Kidney (tissue), 14 donors: ENCODE data around the gene SMOC1. TPM values are rescaled to one million over a fixed set of nuclear protein-coding genes. Genes with fewer than 3 reads are reported as not detected.

Experiments
- DNase-seq, 5 donors: peaks; one replicate each; pipeline ENCODE4 v3.0.0-alpha.2; 2013 to 2020
- FAIRE-seq: peaks from 2 replicates; lab custom pipeline; 2012; peaks lifted over from hg19 to GRCh38; lab: Jason Lieb, UNC
- H3K27ac ChIP-seq, 2 donors: one replicate each; pipeline ENCODE4 v1.7.0; 2013; ENCODE audit warnings: low read depth in 2 of 2, low read length in 2 of 2, inconsistent platforms in 1 of 2
- H3K27me3 ChIP-seq: one replicate; pipeline ENCODE4 v1.7.1; 2013; ENCODE audit warnings: low read length, inconsistent platforms; ENCODE audit not compliant: control insufficient read depth, insufficient read depth
- H3K36me3 ChIP-seq, 3 donors: one replicate each; pipeline versions ENCODE4 v1.7.0 to v1.7.1; 2013; ENCODE audit warnings: low read length in 3 of 3, control low read depth in 1 of 3, inconsistent platforms in 1 of 3; ENCODE audit not compliant: insufficient read depth in 3 of 3, control insufficient read depth in 2 of 3
- H3K4me1 ChIP-seq, 3 donors: one replicate each; pipeline versions ENCODE4 v1.7.0 to v1.7.1; 2013; ENCODE audit warnings: low read length in 3 of 3, inconsistent platforms in 1 of 3, low read depth in 1 of 3; ENCODE audit not compliant: control insufficient read depth in 2 of 3, insufficient read depth in 2 of 3
- H3K4me3 ChIP-seq, 3 donors: one replicate each; pipeline versions ENCODE4 v1.7.0 to v1.8.1; 2013; ENCODE audit warnings: low read length in 3 of 3, control low read depth in 1 of 3, inconsistent platforms in 1 of 3
- H3K9ac ChIP-seq, 3 donors: one replicate each; pipeline versions ENCODE4 v1.7.0 to v1.7.1; 2013; ENCODE audit warnings: low read length in 3 of 3, control low read depth in 1 of 3, inconsistent platforms in 1 of 3
- H3K9me3 ChIP-seq, 3 donors: one replicate each; pipeline versions ENCODE4 v1.7.0 to v1.7.1; 2013; ENCODE audit warnings: low read length in 3 of 3, control low read depth in 1 of 3, inconsistent platforms in 1 of 3; ENCODE audit not compliant: control insufficient read depth in 2 of 3, insufficient read depth in 1 of 3
- intact Hi-C: fragments of 100-400 bp; cut with DNase I; formaldehyde crosslinking; loops from one replicate; pipeline ENCODE4 v1.11.1; 2022
- polyA plus RNA-seq: library from polyadenylated mRNA; stranded (reverse); fragments of 350-450 nt; fragmentation: Illumina TruSeq; extraction: RNeasy Lipid Tissue Mini Kit (QIAGEN cat#74804); gene quantifications from one replicate; pipeline ENCODE4 v1.2.3, GENCODE V29; 2014; ENCODE audit warnings: low read depth, low replicate concordance; ENCODE audit not compliant: insufficient read depth
- total RNA-seq: library from RNA; stranded (reverse); fragmentation: NEBNext Ultra II Directional; extraction: Animal tissue kit (Norgen Biotek cat#: 25700); gene quantifications from one replicate; pipeline ENCODE4 v1.2.1, GENCODE V29; 2021
- TF ChIP-seq, protein P1 (sequence below): IDR thresholded peaks from 3 replicates; pipeline ENCODE4 v1.5.1; 2012; ENCODE audit warnings: mild to moderate bottlenecking, moderate library complexity, borderline replicate concordance; ENCODE audit not compliant: insufficient read depth; ENCODE audit errors: extremely low read depth
- donor health status: control.
- donor health status: control.
- donor health status: control.
- donor health status: control.
- donor health status: control.
- donor health status: DM: yes; HTN: yes; CAD: no.
- donor health status: Normal renal cell carcinoma (clear cell type).

Gene SMOC1
- total and polyA plus RNA-seq, 2 donors from 2014 or later: 1.2 to 2.8 TPM

DNA sequence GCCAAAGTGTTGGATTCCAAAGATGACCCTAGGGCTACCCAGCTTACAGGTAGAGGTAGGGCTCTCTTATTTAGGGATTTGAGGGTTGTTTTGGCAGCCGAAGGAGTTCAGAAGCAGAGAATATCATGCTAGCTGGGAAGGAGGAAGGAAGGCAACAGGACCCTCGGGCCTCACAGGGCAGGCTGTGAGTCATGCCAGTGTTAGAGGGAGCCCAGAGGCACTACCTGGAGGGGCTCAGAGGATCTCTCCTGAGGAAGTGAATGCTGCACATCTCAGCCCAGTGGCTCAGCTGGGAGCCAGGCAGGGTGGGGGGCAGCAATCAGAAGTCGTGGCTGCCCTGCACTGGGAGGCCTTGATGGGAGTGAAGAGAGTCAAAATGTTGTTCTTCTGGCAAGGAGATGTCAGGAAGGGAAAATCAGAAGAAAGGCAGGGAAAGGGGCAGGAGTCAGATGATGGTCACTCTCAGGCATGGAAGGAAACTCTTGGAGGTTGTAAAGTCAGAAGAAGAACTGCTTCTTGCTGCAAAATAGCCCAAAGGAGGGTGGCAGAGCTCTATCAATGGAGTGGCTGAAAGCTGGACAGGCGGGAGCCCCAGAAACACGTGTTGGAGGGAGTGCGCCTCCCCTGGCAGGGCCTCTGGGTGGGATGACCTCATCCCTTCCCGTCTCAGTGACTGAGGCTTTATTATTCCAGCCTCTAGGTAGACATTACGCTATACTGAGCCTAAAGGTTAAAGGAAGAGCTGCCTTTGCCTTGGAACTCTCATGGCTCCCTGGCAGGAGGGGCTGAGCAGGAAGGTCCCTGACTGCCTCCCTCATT is 141.3 kb downstream of the SMOC1 start:
- H3K36me3 ChIP-seq: no peaks in the 10 kb centered on the region
- no peaks in the 10 kb centered on the region for H3K27me3 ChIP-seq
- TF ChIP-seq, protein P1, sequence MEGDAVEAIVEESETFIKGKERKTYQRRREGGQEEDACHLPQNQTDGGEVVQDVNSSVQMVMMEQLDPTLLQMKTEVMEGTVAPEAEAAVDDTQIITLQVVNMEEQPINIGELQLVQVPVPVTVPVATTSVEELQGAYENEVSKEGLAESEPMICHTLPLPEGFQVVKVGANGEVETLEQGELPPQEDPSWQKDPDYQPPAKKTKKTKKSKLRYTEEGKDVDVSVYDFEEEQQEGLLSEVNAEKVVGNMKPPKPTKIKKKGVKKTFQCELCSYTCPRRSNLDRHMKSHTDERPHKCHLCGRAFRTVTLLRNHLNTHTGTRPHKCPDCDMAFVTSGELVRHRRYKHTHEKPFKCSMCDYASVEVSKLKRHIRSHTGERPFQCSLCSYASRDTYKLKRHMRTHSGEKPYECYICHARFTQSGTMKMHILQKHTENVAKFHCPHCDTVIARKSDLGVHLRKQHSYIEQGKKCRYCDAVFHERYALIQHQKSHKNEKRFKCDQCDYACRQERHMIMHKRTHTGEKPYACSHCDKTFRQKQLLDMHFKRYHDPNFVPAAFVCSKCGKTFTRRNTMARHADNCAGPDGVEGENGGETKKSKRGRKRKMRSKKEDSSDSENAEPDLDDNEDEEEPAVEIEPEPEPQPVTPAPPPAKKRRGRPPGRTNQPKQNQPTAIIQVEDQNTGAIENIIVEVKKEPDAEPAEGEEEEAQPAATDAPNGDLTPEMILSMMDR: no peak
- H3K9me3 ChIP-seq: no peaks in the 10 kb centered on the region
- intact Hi-C loops: no loop called here
- no peak overlapping the region for H3K27ac ChIP-seq
- DNase-seq (no peak), FAIRE-seq (no peak)
- no peak overlapping the region for H3K9ac ChIP-seq
- H3K4me3 ChIP-seq: no peak overlapping the region
- H3K4me1 ChIP-seq: peaks cover 0 to 2% (median 0%) of the 10 kb centered on the region in 3 donors

DNA sequence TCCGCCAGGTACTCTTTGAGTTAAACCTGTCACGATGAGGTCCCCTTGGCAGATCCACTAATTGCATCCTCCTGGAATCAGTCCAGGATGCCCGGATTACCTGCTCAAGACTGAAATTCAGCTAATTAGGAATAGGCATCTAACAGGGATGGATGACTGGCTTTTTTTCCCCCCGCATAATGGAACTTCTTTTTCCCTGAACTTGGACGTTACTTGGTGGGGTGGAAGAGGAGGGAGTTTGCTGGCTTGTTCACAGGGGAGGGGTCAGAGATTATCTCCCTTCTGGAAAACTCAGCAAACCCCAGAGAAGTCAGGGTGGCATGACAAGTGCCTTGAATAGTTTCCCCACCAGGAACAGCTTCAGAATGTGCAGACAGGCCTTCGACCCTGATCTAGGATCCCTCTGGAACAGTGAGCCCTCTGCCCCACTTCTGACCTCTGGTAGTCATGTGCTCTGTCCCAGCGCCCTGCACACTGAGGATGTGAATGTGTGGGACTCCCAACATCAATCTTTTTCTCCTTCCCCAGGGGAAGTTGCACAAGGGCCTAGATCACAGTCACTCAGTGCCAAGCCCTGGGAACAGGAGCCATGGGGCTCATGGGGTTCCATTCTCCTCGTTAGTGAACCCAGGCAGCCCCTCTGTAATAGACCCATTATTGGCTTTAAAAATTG is 142.5 kb downstream of the SMOC1 start:
- no peak overlapping the region for H3K9ac ChIP-seq
- H3K27ac ChIP-seq: no peak overlapping the region
- TF ChIP-seq, protein P1: no peak
- no peaks in the 10 kb centered on the region for H3K27me3 ChIP-seq
- H3K9me3 ChIP-seq: no peaks in the 10 kb centered on the region
- DNase-seq (no peak), FAIRE-seq (no peak)
- no peak overlapping the region for H3K4me3 ChIP-seq
- no peaks in the 10 kb centered on the region for H3K36me3 ChIP-seq
- intact Hi-C loops: no loop called here
- peaks cover 0 to 2% (median 0%) of the 10 kb centered on the region in 3 donors for H3K4me1 ChIP-seq

DNA sequence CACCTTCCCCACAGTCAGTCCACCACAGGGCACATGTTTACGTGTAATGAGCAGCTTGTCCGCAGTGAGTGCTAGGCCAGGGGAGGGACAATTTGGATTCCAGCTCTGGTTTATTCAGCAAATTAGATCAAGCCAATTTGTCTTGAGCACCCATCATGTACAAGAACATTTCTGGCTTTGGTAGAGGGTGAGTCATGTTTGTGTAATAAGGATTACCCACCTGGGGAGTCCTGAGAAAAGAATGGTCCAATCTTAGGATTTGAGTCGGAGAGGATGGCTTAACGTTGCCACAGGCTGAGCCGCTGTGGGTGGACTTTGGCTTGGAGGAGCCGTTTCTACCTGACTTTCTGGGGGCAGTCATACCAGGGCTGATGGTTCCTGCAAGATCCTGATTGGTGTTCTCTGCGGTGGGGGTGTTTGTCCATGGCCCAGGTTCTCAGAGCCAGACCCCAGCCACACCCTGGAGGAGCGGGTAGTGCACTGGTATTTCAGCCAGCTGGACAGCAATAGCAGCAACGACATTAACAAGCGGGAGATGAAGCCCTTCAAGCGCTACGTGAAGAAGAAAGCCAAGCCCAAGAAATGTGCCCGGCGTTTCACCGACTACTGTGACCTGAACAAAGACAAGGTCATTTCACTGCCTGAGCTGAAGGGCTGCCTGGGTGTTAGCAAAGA is 143.7 kb downstream of the SMOC1 start:
- intact Hi-C loops: no loop called here
- no peaks in the 10 kb centered on the region for H3K36me3 ChIP-seq
- DNase-seq (no peak), FAIRE-seq (no peak)
- no peaks in the 10 kb centered on the region for H3K9me3 ChIP-seq
- no peak overlapping the region for H3K9ac ChIP-seq
- H3K27me3 ChIP-seq: no peaks in the 10 kb centered on the region
- TF ChIP-seq, protein P1: no peak
- peaks cover 0 to 2% (median 0%) of the 10 kb centered on the region in 3 donors for H3K4me1 ChIP-seq
- no peak overlapping the region for H3K4me3 ChIP-seq
- H3K27ac ChIP-seq: no peak overlapping the region
